HG03575 (cell line): ENCODE results near the gene ABO.
"Not testable (repeated sequence)": the region's sequence is repeated elsewhere in the genome, so short reads cannot be mapped to it uniquely, and the experiment has no call there.

Source experiments
- ATAC-seq: cut with Tn5 transposase; IDR thresholded peaks from one replicate; pipeline ENCODE4 v1.9.1; 2021; ENCODE audit not compliant: unreplicated experiment, insufficient number of reproducible peaks, low FRiP score; ENCODE audit errors: extremely low read depth

ABO gene

DNA sequence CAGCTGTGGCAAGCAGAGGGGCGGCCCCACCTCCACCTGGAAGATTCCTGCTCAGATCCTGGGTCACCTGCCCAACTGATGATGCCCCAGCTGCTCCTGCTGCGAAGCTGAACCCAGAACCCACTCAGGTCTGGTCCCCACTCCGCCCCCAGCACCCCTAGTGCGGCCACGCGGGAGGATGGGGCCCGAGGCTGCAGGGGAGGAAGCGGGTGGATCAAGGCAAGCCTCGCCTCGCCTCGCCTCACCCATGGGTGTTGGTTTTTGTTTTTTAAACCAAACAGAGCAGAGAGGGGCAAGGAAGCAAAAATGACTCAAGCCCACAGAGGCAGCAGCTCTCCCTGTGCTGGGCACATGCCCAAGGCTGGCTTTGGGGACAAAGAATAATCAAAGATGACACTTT is 23.2 kb downstream of the ABO start:
- ATAC-seq, result no peak

DNA sequence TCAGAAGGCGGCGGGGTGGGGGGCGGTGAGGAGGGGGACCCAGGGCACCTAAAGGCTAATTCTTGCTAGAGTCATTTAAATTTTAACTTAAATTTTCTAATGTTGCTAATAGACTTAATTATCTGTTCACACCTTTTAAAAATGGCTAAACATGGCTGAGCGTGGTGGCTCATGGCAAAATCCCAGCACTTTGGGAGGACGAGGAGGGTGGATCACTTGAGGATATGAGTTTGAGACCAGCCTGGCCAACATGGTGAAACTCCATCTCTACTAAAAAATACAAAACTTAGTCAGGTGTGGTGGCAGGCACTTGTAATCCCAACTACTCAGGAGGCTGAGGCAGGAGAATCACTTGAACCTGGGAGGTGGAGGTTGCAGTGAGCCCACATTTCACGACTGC is 23.8 kb downstream of the ABO start:
- ATAC-seq, result not testable (repeated sequence)

DNA sequence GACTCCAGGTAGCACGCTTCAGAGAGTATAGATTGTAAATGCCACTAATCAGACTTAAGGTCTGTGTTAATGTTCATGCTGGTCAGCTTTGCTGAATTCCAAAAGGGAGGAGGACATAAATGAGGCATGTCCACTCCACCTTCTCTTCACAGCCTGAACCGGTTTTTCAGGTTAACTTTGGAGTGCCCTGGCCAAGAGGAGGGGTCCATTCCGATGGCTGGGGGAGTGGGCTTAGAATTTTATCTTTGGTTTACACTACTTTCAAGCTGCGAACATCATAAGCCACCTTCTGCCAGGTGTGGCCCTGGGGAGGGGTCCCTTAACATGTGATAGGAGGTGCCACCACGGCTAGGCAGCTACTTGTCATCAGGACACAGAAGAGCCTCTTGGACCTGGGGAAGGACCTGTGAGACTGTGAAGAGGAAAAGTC is 24.2 kb downstream of the ABO start:
- ATAC-seq, result no peak

DNA sequence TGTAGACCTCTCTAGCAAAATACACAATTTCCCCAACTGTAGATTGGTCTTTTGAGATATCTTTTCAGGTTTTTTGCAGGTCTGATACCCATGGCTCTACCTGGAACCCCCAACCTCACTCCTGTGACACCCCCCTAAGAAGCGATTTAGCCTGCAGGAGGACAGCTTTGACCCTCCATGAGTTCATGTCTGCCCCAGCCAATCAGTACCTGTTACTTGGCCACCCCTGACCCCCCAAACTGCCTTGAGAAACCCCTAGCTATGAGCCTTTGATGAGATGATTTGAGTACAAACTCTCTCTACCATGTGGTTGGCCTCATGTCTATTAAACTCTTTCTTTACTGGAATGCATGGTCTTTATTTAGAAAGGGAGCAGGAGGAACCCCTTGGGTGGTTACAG is 25.7 kb downstream of the ABO start:
- no peak for ATAC-seq

DNA sequence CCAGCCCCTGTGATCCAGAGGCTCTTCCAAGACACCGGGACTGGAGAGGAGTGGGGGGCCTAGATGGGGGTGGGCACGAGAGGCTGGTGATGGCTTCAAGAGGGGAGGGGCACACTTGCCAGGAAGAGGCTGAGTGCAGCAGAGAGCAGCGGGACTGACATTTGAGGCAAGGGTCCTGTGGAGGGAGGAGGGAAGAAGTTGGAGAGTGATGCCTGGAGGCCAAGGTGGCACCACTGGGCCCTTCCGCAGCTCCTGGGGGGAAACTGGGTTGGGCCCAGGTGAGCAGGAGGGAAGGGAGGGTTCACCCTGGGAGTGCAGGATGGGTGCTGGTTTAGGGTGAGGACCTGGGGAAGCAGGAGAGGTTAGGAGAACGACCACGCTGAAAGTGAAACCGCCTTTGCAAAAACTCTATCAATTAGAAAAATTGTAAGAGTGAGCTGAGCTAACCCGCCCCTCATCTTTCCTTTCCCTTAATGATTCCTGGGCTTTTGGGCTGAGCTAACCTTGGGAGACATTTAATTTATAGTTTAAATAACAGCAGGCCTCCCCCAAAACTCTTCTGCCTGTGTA is 26.2 kb downstream of the ABO start:
- ATAC-seq, result no peak

DNA sequence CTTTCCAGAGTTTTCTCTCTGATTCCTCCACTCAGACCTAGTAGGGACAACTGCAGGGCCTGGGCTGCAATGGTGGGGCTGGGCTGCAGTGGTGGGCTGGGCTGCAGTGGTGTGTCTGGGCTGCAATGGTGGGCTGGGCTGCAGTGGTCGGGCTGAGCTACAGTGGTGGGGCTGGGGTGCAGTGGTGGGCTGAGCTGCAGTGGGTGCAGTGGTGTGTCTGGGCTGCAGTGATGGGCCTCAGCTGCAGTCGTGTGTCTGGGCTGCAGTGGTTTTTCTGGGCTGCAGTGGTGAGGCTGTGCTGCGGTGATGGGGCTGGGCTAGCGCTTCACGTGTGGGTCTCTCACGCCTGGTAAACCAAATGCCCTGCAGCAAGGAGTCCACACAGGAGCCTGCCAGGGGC is 27.4 kb downstream of the ABO start:
- no peak for ATAC-seq

DNA sequence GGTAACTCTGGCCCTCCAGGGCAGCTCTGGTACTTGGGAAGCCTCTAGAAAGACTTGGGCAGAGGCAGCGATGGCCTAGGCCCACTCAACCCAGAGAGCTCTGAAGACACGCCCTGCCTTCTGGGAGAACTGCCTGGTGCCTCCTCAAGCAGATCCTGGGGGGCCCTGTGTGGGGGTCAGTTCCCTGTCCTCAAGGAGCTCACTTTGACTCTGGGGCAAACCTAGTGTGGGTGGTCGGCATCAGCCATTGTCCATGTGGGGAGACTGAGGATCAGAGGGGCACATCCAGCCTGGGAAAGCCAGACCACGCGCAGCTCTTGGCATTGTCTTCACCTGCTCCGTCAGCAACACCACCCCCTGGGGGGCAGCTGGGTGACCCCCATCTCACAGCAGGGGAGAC is 28.0 kb downstream of the ABO start:
- no peak for ATAC-seq

- ATAC-seq, result no peak
These were observed 28.4 kb downstream of the ABO start for GRCh38 chr9:133246562-133246961.

DNA sequence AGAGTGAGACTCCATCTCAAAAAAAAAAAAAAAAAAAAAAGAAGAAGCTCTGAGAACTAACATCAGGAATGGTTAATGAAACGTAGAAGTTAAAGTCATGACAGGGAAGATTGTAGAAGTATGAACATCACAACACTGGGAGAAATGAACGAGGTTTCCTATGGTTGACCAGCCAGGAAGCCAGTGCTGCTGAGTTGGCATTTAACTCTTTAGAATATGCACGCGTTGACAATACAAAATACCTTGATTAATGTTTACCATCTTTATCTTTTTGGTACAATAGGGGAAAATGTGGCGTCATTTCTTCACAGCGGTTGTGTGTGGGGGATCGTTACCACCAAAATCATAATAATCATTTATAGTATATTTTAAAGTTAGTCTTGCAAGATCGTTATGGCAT is 32.0 kb downstream of the ABO start:
- no peak for ATAC-seq

- ATAC-seq, result no peak
These were observed 32.8 kb downstream of the ABO start for GRCh38 chr9:133242241-133242640.

GRCh38 chr9:133239533-133240090 is 35.4 kb downstream of the ABO start:
- no peak for ATAC-seq

- no peak for ATAC-seq
These were observed 36.0 kb downstream of the ABO start for GRCh38 chr9:133238851-133239532.

DNA sequence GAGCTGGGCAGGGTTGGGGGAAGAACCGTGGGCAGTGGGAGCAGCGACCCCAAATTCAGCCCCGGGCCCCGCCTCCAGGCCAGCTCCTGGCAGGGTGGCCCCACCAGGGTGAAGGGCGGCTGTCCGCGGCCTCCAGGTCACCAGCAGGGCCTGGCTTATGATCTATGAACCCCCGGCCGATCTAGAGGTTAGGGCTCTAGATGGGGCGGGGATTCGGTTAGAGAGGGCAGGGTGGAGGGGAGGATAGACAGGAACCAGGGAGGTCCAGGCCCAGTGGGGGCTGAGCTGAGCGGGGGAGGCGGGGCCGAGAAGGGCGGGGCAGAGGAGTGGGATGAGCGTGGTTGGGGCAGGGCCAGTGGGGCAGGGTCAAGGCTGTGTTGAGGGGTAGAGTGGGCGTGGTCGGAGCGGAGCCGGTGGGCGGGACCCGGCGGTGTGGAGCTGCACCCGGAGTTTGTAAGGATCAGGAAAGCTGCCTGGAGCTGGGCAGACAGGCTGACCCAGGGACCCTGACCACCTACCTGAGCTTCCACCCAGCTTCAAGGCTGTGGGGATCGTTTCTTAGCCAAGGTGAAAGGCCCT is 36.6 kb downstream of the ABO start:
- no peak for ATAC-seq

DNA sequence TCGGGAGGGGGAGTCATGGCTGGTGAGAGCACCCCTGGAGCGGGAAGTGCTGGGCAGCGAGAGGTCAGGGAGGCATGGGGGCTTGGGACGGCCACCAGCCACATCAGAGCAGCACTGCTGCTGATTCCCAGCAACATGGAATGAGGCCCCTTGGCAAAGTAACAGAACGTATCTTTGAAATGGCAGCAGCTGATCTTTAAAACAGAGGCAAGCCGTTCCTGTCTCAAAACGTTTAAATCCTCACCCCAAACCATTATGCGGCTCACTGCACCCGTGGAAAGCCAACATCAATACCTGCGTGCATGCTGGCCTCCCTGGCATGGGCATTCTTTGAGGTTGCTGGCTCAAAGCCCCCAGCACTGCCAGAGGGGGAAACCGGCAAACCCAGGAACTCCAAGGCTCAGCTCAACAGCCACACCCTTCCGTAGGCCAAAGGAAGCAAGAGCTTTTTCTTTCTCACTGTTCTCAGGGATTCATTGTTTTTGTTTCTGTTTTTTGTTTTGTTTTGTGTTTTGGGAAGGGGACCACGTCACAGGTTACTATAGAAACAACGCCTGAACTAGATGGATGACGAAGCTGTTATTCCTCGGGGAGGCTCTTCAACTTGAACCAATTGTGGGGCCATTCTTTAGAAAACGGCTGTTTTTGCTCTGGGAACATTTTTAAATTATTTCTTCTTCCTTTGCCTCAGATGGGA is 37.8 kb downstream of the ABO start:
- no peak for ATAC-seq

GRCh38 chr9:133236291-133237034 is 38.5 kb downstream of the ABO start:
- not testable (repeated sequence) for ATAC-seq

- no peak for ATAC-seq
These were observed 39.3 kb downstream of the ABO start for GRCh38 chr9:133235549-133236222.

- no peak for ATAC-seq
These were observed 40.3 kb downstream of the ABO start for GRCh38 chr9:133234577-133235322.
